NCI-H446 treated with DMSO at 0.1 percent for 48 hours (cell line): Measurements from ENCODE around the gene TRIM8.
"Not testable (repeated sequence)": the region's sequence is repeated elsewhere in the genome, so short reads cannot be mapped to it uniquely, and the experiment has no call there.

Source experiments
- DNase-seq: peaks from one replicate; lab custom pipeline; 2025; lab: John Stamatoyannopoulos, UW

The TRIM8 gene

DNA sequence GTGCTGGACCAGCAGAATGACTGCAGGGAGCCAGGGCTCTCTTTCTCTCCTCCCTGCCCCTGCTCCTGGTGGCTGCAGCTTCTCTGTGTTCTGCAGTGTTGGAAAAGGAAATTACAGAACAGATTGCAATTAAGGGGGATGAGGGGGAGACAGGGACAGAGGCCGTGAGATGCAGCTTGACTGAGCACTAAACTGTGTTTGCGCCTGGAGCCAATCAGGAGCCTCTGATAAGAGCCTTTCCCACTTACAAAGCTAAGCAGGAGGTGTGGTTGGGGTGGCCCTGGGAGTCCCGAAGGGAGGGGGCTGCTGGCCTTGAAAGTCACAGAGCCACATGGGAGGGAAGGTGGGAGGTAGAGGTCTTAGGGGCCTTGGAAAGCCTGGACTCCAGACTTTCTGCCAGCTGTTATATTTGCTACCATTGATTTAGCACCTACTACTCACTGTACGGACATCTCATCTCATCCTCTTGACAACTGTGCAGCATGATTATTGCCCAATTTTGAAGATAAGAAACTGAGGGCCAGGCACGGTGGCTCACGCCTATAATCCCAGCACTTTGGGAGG, 26.7 kb downstream of the TRIM8 start:
- DNase-seq = no peak

DNA sequence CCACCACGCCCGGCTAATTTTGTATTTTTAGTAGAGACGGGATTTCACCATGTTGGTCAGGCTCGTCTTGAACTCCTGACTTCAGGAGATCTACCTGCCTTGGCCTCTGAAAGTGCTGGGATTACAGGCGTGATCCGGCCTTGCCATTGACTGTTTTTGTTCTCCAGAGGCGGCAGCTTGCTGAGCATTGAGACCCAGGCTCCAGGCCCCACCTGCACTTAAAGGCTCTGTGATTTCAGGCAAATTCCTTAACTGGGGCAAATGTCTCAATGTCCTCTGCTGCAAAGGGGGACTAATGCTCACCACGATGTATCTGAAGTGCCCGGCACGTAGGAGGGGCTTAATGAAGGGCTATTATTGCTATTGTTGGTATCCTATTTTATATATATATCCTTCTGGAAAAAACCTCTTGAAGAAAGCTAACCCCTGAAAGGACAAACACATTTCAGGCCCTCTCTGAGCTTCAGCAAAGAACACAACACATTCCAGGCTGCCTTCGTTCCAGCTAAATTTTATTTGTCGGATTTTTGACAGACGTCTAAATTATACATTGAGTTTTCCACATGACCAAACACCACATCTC, 29.0 kb downstream of the TRIM8 start:
- no peak for DNase-seq

DNA sequence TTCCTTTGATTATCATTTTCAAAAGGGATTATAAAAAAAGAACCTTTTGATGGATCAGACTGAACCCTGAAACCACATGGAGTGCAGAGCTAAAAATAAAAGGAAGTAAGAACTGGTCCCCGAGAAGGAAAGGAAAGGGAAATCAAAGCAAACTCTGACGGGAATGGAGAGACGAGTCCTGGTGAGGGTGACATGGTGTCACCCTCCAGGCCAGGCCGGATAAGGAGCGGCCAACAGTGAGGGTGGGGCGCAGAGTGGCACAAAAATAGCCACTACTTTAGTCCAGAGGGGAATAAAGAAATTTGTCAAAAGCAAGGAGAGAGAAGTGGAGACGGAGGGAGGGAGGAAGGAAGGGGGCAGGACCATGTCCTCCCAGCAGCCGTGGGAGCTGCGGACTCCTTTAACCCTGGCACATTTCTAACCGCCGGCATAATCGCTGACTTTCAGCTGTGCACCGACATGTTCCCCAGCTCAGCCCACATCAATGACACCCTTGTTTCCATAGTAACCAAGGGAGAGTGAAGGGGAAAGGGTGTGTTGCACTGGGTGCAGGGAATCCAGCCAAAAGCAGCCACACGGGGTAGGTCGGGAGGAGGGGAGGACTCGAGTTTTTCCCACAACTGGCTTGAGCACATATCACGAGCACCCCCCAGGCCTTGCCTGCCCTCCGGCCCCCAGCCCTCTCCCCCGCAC, 29.7 kb downstream of the TRIM8 start:
- no peak for DNase-seq

DNA sequence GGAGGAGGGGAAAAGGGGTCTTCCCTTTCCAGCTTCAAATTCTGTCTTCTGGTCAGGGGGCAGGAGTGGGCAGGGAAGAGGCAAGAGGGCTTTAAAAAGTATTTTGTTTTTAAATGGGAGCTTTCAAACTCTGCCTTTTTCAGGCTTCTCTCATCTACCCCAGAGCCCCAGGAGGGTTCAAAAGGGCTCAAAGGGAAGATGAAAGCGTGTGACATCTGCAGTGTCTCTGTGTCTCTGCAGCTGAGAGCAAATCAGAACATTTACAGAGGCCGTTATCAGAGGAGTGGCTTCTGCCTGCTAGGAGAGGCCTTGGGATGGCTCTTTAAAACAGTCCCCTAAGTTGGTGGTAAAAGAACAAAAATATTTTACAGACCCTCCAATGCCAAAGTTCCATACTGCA, 30.3 kb downstream of the TRIM8 start:
- DNase-seq = no peak

DNA sequence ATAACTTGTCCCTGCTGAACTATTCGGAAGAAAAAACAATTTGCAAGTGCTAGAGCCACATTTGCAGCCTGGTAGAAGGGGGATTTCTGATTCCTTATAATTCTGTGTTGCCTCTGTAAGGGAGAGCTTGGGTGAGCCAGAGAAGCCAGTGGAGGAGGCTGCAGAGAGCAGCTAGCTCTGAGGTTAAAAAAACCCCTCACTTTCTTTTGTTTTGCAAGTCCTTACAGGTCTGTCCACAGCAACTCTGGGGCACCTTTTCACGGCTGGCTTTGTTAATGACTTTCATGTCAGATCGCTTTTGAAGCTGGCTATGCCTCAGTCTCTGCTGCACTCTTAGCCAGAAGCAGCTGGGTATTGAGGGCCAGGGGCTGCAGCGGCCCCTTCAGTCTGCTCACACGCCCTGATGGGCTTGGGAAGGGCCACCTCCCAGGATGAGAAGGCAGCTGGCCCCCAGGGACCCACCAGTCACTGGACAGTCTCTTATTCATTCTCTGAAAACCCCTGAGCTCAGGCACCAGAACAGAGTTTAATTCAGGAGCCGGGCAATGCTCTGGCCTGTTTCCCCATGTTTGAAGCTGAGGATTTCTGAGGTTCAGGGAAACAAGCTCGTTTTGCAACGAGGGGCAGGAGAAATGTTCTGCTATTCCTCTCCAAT, 30.9 kb downstream of the TRIM8 start:
- no peak for DNase-seq

DNA sequence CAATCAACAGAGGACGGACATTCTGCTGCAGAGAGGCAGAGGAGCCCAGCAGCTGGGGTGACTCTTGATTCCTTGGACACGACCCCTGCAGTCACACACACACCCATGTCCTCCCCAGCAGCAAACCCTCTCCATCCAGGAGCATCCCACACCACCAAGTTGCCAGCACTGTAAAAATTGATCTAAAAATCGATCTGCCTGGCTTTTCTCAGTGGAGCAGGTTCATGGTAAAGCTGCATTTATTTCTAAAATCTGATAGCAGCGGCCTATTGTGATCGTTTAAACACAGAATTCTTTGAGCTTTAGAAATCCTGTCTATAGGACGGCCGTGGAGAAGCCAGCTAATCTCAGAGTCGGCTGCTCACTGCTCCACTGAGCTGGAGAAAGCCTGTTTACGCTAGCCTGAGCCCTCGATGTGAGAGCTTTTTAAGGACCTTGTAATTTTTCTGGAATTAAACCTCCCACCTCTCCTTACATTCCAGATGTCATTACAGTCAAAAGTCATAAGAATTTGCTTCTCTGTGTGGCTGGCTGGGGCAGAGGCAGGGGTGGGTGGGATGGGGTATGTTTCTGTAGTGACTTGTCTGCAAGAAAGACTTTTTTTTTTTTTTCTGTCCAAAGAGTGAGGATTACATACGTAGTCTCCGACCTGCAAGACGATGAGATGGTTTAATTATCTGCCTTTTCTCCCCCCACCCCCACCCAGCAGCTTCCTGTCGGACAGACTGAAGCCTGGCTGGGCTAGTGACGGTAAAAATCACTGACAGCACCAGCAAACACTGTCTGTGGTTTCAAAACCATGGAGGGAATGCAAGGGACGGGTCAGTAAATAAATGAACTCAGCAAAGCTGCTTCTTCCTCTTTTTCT, 31.6 kb downstream of the TRIM8 start:
- no peak for DNase-seq

DNA sequence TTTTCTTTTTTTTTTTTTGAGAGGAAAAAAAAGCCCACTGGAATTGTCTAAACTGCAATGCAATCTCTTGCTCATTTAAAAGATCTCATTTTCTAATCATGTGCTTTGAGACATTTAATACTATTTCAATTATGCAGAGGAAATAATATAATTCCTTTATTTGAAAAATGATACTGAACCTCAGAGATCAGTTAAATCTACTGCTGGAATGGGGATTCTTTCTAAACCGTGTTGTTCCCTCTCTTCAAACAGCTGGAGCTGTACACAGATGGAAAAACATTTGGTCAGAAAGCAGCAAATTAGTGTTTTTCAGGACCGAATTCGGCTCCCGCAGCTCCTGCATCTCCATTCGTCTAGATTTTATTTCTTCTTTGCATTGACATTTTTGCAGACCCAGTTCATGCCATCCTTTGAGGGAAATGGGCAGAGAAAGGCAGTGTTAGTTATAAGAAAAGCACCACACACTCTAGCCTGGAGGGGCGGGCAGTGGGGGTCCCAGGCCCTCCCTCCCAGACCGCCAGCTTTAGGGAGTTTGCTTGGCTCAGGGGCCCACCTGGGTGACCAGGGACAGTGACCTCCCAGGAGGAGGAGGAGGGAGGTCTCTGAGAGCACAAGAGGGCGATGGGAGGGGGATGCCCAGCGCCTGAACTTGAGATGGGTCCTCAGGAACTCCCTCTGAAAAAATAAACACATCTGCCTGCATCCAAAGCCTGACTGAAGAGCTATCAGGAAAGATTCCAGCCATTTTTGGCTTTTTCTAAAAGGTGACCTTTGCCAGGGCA, 32.4 kb downstream of the TRIM8 start:
- DNase-seq = no peak

DNA sequence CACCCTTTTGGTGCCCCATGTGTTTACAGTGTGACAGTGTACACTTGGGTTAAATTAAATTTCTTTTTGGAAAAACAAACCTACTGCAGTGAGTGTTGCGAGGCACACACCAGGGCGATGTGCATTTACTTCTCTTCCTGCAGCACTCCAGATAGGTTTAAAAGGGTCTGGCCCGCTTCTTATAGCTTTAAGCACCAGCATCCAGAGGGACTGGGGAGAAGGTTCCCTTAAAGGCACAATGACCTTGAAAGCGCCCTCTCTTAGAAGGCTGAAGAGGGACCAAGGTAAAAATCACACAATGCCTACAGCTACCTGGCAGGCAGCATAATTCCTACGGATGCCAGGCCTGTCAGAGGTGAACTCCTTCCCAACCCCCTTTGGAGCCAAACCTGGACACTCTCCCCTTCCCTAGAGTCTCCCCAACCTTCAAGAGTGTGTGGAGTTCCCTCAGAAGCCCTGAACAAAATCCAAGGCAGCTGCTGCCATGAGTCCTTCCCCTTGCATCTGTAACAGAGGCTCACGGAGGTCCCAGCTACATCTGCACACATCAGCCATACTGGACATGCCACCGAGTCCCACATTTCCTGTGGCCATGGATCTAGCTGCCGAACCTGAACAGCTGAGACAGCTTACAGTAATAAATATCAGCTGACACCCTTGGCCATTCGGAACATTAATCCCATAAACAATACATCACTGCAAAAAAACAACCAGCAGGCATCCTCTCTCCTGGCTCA, 33.2 kb downstream of the TRIM8 start:
- no peak for DNase-seq

DNA sequence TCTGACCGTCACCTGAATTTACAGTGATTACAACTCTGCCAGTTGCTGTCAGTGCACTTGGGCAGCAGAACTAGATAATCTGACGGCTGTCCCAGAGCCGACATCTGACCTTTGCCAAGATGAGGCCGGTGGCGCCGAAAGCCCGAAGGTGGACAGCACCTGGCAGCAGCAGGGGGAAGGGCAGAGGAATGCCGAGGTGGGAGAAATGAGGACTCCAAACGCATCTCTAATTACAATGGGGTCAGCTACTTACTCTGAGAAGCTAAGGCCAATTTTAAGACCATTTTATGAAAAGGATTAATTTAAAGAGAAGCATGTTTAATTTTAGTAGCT, 33.8 kb downstream of the TRIM8 start:
- DNase-seq = no peak

DNA sequence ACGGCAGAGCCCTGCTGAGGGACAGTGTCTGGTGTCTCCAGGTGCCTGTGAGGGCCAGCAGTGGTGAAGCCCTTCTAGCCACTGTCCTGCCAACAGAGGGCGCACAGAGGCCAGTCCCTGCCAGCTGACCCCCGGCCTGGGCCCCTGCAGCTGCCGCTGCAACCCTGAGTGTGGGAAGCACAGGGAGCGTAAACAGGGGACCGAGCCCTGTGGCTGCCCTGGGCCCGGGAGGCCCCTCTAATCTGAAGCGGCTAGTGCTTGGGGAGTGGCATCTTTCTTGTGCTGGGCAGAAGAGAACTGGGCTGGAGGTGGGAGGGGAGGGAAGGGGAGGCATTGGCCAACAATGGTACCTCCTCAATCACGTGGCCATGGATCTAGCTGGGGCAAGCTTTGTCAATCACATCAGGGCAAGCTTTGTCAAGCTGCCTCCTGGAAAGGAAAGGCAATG, 34.6 kb downstream of the TRIM8 start:
- DNase-seq = no peak

DNA sequence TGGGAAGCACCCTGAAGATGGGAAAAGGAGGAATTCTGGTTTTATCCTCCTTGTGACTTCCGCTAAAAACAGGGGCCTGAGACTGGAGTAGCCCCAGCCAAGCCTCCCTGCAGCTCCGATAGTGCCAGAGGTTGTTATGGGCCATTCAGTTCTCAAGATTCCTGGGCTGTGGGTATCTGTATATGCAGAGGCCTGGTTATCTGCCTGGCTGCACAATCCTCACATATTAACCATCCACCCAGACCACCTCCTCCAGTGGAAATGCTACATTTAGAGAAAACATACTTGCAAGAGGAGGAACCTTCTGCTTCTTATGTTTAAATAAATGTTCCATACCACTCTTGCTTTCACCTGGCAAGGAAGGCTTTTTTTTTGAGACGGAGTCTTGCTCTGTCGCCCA, 35.3 kb downstream of the TRIM8 start:
- no peak for DNase-seq

DNA sequence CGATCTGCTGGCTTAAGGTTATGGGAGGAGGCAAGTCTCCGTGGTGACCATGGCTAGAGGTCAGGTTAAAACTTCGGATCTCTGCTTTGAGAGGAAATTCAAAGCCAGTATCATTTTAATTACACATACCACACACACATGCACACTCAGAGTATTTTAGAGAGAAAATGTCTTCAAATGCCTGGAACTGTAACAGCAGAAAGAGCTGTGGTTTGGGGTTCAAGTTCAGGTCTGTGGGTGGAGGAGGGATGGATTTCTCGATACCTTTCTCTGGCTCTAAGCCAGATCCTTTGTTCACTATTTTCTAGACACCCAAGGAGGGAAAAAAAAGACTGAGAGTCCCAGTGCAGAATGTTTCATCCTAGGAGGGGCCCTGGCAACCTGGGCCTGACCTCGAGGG, 37.4 kb downstream of the TRIM8 start:
- no peak for DNase-seq

DNA sequence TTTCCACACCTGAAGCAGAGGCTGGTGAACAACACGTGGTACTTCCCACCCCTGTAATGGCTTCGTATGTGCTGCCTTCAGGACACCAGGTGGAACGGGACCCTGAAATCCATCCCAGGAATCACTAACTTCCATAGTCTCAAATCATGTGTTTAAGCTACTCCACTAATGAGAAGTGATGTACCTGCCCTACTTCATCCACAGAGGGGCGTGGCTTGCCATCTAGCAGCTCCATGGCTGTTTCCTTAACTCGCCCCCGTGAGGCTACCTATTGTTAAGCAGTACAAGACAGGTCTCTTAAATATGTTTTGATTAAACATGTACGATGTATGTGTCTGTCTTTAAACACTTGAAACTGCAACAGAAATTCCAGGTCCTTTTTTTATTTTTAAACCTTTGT, 38.1 kb downstream of the TRIM8 start:
- no peak for DNase-seq

DNA sequence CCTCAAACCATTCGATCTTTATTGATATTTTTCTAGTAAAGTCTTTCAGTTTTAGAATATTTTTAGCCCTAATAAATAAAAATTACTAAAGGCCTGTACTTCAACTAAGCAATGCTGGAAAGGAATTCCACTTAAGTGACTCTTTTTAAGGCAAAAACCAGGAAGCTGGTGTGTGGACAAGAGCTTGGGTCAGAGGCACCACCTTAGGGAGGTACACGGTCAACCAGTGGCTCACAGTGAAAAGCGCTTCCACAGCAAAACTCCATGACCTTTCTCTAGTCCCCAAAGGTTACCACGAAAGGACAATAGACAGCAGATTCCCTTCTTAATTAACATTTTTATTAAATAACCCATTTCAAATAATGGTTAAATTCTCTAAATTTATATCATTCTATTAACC, 38.7 kb downstream of the TRIM8 start:
- DNase-seq = no peak

DNA sequence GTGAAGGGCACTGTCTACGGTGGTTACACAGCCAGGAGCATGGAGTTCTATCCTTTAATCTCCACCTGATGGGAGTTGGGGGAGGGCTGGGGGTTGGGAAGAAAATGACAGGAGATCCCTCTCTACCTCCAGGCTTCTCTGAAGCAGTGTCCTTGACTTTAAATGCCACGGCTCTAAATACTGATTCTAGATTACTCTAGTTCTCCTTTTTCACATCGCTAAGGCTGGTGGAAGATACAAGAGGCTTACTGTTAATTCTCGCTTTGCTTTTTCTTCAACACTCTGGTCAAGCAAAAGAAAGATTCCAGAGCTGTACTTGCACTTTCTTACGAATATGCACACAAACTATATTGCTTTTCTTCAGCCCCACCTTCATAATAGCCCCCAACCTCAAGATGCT, 39.5 kb downstream of the TRIM8 start:
- DNase-seq = no peak

DNA sequence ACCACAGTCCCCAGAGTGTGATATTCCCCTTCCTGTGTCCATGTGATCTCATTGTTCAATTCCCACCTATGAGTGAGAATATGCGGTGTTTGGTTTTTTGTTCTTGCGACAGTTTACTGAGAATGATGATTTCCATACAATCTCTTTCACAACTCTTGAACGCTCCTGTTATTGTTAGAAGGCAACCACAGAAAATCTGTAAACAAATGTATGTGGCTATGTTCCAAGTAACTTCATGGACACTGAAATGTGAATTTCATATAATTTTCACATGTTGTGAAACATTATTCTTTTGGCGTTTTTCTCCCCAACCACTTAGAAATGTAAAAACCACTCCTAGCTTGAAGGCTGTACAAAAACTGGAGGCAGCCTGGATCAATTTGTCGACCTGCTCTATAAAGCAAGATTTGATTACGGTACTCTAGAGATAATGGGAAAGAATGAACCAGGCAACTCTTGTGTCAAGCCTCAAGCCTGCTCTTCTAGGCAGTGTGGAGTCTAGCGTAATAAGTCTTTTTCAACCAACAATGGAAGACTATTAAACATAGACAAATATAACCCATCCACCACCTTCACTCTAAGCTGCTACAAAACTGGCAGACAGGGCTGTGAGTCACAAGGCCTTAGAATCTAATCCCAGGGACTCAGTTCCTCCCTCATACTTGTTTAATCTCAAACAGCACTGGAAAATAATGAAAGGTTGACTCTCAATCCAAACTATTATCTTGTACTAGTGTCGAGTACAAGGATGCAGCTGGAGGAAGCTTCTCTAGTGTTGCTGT, 47.2 kb downstream of the TRIM8 start:
- DNase-seq = no peak

DNA sequence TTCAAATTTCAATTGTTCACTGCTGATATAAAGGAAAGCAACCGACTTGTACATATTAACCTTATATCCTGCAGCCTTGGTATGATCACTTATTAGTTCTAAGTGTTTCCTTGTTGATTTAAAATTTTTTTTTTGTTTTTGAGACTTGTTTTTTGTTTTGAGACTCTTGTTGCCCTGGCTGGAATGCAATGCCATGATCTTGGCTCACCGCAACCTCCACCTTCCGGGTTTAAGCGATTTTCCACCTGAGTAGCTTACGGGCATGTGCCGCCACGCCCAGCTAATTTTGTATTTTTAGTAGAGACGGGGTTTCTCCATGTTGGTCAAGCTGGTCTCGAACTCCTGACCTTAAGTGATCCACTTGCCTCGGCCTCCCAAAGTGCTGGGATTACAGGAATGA, 51.1 kb downstream of the TRIM8 start:
- not testable (repeated sequence) for DNase-seq

DNA sequence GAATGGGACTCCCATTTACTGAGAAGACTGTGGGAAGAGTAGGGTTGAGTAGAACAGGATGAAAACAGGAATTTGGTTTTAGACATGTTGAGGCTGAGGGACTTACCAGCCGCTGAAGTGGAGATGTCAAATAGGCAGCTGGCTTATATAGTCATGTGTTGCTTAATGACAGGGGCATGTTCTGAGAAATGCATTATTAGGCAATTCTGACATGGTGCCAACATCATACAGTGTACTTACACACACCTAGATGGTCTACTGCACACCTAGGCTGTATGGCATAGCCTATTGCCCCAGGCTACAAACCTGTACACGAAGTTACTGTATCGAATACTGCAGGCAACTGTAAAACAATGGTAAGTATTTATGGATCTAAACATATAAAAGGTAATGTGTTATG, 52.5 kb downstream of the TRIM8 start:
- DNase-seq = no peak

DNA sequence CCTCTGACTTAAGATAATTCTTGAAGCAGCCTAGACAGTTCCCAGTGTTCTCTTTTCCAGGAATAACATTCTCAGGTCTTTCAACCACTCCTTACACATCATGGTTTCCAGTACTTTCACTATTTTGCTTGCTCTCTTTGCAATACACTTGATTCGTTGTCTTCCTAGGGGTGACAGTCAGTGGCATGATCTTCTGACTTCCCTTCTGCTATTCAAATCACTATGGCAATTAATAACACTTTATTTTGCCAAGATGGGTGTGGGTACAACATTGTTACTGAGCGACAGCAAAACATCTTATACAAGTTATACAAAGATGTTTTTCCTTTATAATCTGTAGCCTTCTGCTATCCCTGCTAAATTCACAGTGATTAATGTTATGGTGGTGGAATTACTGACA, 54.6 kb downstream of the TRIM8 start:
- DNase-seq = no peak

DNA sequence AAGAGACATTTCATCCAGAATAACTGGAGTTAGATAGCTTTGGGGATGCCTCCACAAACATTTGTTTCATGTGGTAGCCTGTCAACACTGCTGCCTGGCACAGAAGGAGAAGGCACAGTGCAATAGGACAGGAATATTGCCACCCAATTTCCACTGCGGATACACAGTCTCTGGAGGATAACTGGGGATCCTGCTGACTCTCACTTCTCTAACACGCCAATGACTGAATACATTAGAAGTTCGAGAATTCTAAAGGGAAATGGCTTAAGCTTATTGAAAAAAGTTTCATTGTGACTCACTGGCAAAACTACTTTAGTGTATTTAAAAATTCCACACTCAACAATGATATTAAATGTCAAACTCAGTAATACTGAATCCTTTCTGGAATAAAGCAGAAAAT, 57.0 kb downstream of the TRIM8 start:
- DNase-seq = no peak
